HTR-8/SVneo (cell line): ENCODE measurements around the gene RNF141.
A peak's percentile ranks its signal among the peaks of the same experiment; 100 is the strongest.

Experiments
- DNase-seq: peaks from one replicate; pipeline ENCODE4 v3.0.0; 2011; ENCODE audit warnings: low spot score, mixed read lengths; ENCODE audit not compliant: insufficient read length
- FAIRE-seq: peaks from 2 replicates; lab custom pipeline; 2011; peaks lifted over from hg19 to GRCh38; lab: Jason Lieb, UNC

RNF141 gene

DNA sequence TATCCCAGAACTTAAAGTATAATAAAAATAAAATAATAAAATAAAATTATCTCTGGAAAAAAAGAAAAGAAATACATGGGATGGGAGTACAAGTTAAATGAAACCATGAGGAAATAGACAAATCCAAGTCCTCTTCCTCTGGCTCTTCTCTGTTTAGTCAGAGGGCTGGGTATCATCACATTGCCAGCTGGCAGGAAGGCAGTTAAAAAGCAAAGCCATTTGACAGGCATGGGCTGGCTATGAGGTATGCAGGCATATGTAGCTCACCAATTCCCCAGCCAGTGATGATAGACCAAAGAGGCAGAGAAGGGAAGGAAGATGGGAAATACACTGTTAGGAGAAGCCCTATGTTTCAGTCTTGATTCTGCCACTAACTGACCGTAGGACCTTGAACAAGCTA lies 21.0 kb upstream of the RNF141 start:
- DNase-seq, result no peak
- FAIRE-seq, result no peak

- FAIRE-seq, result no peak
- no peak for DNase-seq
Observed at GRCh38 chr11:10561043-10561818, 20.2 kb upstream of the RNF141 start.

- FAIRE-seq, result no peak
- DNase-seq, result no peak
Observed at GRCh38 chr11:10558288-10558687, 17.3 kb upstream of the RNF141 start.

DNA sequence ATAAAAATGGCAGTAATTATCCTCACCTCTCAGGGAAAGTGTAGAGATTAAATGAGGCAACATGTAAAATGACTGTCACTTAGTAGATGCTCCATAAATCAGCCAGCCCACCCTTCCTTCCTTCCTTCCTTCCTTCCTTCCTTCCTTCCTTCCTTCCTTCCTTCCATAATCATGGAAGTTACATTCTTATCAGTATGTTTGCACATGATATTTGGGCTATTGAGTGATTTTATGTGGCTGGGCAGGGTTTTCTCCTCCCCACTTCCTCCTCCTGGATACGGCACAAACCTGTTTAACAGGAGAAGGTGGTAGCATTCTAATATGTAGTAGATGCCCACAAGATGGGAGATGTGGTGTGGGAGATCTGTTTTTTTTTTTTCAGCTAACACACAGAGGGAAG lies 15.6 kb upstream of the RNF141 start:
- FAIRE-seq (no peak), DNase-seq (no peak)

GRCh38 chr11:10551845-10552352 lies 10.9 kb upstream of the RNF141 start:
- DNase-seq (no peak), FAIRE-seq (no peak)

DNA sequence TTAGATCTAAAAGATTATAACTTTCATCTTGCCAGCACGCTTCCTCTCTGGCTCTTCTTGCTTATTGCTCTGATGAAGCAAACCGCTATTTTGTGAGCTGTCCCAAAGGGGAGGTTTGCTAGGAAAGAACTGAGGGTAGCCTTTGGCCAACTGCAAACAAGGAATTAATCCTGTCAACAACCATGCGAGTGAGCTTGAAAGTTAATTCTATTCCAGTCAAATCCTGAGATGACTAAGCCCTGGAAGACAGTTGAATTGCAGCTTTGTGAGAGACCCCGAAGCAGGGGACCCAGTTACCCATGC lies 10.3 kb upstream of the RNF141 start:
- no peak for DNase-seq
- no peak for FAIRE-seq

DNA sequence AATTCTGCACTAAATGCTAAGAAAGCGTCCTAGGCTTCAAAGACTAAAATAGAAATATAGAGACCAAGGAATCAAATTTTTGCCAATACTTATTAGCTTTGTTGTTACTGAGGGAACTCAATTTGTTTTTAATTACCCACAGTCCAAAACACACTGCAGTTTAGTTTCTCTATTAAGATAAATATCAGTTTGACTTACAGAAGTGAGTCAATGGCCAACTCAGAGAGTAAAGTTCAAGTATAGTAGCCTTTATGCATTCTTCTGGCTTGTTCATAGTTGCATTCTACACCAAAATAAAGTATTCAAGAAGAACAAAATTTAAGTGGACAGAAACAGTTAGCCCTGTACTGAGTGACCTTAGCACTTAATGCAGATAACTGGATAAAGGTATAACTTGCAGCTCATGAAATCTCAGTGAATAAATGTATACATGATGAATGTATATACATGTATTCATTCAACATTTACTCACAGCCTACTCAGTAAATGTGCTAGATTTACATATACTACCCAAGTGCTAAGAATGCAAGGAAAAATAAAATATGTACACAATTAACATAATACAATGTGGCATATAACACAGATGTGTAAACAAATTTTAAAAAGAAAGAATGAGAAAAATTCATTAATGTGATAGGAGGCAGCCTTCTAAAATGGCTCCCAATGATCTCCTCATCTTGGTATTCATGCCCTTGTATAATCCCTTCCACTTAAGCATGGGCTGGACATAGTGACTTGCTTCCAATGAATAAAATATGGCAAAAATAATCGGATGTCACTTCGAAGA lies 9.7 kb upstream of the RNF141 start:
- no peak for DNase-seq

DNA sequence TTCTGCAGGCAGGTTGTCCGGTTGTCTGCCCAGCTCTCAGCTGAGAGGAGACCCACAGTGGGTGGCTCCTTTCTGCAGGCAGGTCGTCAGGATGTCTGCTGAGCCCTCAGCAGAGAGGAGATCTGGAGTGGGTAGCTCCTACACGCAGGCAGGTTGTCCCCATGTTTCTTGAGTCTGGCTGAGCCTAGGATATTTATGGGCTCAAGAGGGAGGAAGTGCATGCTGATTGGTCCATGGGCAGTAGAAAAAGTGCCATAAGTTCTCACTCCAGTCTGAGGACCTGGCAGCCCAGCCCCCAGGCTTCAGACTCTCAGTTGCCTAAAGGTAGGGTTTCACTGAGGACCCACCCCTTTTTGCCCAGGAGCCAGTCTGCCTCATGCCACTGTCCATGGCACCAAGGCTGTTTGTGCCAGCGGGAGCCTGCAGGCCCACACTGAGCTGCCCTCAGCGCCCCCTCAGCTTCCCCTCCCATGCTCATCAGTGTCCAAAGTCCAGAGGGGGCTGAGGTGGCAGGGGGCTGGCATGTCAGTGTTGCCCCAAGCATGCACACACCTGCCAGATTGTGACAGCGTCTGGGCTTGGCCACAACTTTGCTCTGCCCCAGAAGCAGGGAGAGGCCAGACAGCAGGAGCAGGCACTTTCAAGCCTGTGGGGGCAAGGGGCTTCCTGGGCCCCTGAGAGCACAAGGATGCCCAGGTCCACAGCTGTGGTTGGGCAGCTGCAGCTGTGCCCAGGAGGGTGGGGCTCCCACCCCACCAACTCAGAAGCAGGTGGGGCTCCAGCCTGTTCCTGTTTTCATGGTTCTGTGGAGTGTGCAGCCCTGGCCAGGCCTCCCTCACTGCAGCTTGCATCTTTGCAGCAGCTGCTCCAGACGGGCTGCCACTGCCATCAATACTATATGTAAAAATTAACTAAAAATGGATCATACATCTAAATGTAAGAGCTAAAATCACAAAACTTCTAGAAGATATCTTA lies 3.8 kb upstream of the RNF141 start:
- DNase-seq, result no peak
- no peak for FAIRE-seq

More for the DNA sequence above, 9.7 kb upstream of the RNF141 start:
- no peak for FAIRE-seq

GRCh38 chr11:10543782-10544181 lies 2.8 kb upstream of the RNF141 start:
- FAIRE-seq (no peak), DNase-seq (no peak)

DNA sequence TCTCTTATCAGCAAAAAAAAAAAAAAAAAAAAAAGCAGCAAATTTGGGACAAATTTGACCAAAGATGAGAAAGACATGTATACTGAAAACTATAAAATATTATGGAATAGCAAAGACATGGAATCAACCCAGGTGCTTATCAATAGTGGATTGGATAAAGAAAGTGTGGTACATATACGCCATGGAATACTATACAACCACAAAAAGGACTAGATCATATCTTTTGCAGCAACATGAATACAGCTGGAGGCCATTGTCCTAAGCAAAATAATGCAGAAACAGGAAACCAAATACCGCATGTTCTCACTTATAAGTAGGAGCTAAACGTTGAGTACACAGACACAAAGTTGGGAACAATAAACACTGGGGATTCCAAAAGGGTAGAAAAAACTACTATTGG lies 1.8 kb upstream of the RNF141 start:
- FAIRE-seq, result no peak
- DNase-seq, result no peak

GRCh38 chr11:10541561-10541930 lies 559 bp upstream of the RNF141 start:
- DNase-seq (no peak), FAIRE-seq (peak; percentile 9)

- FAIRE-seq, result no peak
- peak; percentile 23 for DNase-seq
Observed at GRCh38 chr11:10540546-10540914, 457 bp downstream of the RNF141 start.

DNA sequence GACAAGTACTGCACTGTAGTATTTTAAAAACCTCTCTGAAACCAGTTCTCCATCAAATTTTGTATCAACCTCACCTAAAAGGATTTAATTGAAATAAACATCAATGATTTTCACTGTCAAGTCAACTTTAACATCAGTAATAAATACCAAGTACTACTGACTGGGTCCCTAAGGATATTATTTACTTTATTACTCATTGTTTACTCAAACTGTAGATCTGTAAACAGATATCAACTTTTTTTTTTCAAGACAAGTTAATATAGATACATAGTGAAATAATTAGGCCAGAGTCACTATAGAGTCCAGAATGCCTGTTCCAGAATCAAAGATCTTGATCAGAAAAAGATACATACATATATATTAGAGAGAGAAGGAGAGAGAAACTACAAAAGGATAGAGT lies 1.6 kb downstream of the RNF141 start:
- FAIRE-seq, result no peak
- no peak for DNase-seq

DNA sequence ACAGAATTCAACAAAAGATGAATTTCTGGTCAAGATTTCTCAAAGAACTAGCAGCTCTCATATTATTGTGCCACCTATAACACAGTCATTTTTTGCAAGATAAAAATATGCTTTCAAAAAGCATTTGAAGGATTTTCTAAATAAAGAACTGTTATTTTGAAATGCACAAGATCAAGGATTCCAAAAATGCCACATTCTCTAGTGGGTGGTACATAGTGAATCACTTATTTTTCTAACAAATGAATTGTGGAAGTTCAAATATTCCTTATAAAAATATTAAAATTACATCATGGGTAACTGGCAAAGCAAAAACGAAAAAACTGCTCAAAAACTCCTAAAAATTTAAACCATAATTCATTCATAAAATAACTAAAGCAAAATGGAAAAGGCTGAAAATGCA lies 2.1 kb downstream of the RNF141 start:
- no peak for DNase-seq
- FAIRE-seq, result no peak

DNA sequence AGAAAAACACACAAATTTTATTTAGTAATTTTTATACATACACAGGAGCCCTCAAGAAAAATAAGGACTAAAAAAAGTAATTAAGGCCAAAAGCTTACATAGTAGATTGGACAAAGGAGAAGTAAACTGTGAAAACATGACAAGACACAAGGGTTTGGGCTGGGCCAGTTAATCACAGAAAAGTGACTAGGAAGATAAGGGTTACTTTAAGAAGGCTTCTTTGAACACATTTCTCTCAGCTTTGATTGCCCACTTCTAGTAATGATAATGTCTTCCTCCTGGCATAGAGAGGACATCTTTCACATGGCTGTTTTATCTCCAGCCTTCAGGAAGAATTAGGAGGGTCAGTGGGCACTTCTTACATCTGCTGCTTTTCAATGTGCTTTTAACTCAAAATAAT lies 3.4 kb downstream of the RNF141 start:
- DNase-seq (no peak), FAIRE-seq (no peak)

DNA sequence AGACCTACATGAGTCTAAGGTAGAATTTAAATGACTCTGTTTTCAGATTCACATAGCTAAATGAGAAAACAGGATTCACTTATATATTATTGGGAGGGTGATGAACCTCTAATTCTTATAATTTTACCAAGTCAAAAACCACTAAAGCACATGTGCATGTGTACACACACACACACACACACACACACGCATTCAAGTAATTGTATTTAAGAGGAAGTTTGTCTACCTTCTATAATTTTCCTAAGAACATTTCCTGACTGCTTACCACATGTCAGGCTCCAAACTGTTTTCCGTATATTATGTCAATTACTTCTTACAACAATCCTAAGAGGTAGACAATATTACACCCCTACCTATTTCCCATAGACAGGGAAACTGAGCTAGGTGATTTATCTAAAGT lies 6.7 kb downstream of the RNF141 start:
- no peak for DNase-seq
- FAIRE-seq, result no peak

DNA sequence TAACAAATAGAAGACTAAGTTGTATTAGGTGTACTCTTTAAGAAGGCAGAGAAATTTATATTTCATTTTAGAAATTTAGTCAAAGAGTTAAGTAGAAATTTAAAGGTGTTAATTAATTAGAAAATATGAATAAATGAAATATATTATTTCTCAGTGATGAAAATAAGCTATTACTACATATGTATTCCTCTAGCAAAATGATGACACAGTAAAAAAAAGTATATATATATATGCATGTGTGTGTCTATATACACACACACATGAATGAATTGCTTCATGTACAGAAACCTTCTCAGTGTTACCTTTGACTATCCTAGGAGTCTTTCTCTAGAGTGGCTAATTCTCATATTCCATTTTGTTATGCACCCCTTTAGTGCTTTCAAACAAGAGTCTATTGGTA lies 7.7 kb downstream of the RNF141 start:
- DNase-seq (no peak), FAIRE-seq (no peak)

DNA sequence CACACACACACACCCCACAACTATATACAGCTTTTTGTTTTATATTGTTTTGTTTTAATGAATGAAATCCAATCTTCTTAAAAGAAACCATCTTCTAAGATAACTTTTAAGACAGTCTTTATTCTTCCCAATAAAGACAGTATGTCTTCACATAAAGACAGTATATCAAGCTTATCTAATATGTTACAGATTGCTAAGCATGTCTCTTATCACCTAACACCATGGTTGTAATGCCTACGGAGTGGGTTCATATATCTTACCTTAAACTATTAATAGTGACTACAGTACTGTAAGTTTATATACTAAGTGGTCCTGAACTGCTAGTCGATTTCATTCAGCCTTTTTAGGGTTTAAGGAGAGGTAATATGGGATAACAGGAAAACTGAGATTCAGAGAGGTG lies 8.5 kb downstream of the RNF141 start:
- FAIRE-seq (no peak), DNase-seq (no peak)

DNA sequence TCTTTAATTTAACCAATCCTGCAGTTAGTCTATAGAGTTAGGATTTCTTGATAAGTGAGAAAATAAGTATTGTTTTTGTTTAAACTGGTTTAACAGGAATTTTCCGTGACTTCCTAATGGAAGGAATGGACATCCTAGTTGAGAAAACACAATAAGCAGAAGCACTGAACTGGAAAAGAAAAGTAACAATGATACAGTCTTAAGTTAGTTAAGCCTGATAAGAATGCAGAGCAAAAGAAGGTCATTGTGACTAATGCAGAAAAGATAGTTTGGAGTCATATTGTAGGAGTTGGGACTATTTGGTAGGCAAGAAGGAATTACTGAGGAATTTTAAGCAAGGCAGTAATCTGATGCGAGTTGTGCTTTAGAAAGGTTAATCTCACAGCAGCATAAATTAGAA lies 11.7 kb downstream of the RNF141 start:
- FAIRE-seq (no peak), DNase-seq (no peak)

- DNase-seq, result no peak
- no peak for FAIRE-seq
Observed at GRCh38 chr11:10528121-10528520, 12.9 kb downstream of the RNF141 start.
